SJSA1 (cell line): ENCODE data around the gene DDX49. TPM values are rescaled to one million over a fixed set of nuclear protein-coding genes. Genes with fewer than 3 reads are reported as not detected.

Experiments
- DNase-seq, 2 experiments: peaks; one replicate each; pipeline ENCODE4 v3.0.0-alpha.2; 2015 to 2020; ENCODE audit warnings: low spot score in 2 of 2, low read depth in 1 of 2
- H3K27ac ChIP-seq: fragments of 250-450 bp; sonication (Bioruptor Pico); 2 replicates; pipeline ENCODE4 v1.5.1; 2020; ENCODE audit warnings: mild to moderate bottlenecking, moderate library complexity
- H3K27me3 ChIP-seq: fragments of 250-450 bp; sonication (Bioruptor Pico); replicated peaks from 2 replicates; pipeline ENCODE4 v1.5.1; 2020; ENCODE audit warnings: mild to moderate bottlenecking, moderate library complexity
- H3K36me3 ChIP-seq: fragments of 250-450 bp; sonication (Bioruptor Pico); 2 replicates; pipeline ENCODE4 v1.5.1; 2020; ENCODE audit warnings: mild to moderate bottlenecking
- H3K4me1 ChIP-seq: fragments of 250-450 bp; sonication (Bioruptor Pico); replicated peaks from 2 replicates; pipeline ENCODE4 v1.6.1; 2021; ENCODE audit warnings: mild to moderate bottlenecking
- H3K4me3 ChIP-seq: fragments of 250-450 bp; sonication (Bioruptor Pico); 2 replicates; pipeline ENCODE4 v1.5.1; 2020; ENCODE audit warnings: mild to moderate bottlenecking
- H3K9me3 ChIP-seq: fragments of 250-450 bp; sonication (Bioruptor Pico); replicated peaks from 2 replicates; pipeline ENCODE4 v1.5.1; 2020; ENCODE audit warnings: mild to moderate bottlenecking
- total RNA-seq: library from RNA; depleted of rRNA; stranded (reverse); fragments of >200 nt; shearing (Covaris generic); gene quantifications from 2 replicates; pipeline ENCODE4 v1.2.3, GENCODE V29; 2014; rRNA removed

Gene DDX49
- total RNA-seq: 105 and 134 TPM in 2 replicates

GRCh38 chr19:18919086-18919899 lies at the start of gene DDX49, which contains the start of gene COPE:
TSS of gene DDX49 (plus strand) at chr19:18919715. CDS start at chr19:18919742, 27 bp downstream.
TSS of gene COPE (minus strand) at chr19:18919387. CDS start at chr19:18919348, 39 bp downstream.
- H3K36me3 ChIP-seq: peaks cover 72% of the 10 kb centered on the region
- H3K4me1 ChIP-seq: peaks cover 12% of the 10 kb centered on the region
- H3K27ac ChIP-seq: peak within 1 kb of the TSS; percentile 92
- H3K4me3 ChIP-seq: peak within 1 kb of the TSS; percentile 78
- no peaks in the 10 kb centered on the region for H3K27me3 ChIP-seq
- DNase-seq: peak; percentile 99
- no peaks in the 10 kb centered on the region for H3K9me3 ChIP-seq

DNA sequence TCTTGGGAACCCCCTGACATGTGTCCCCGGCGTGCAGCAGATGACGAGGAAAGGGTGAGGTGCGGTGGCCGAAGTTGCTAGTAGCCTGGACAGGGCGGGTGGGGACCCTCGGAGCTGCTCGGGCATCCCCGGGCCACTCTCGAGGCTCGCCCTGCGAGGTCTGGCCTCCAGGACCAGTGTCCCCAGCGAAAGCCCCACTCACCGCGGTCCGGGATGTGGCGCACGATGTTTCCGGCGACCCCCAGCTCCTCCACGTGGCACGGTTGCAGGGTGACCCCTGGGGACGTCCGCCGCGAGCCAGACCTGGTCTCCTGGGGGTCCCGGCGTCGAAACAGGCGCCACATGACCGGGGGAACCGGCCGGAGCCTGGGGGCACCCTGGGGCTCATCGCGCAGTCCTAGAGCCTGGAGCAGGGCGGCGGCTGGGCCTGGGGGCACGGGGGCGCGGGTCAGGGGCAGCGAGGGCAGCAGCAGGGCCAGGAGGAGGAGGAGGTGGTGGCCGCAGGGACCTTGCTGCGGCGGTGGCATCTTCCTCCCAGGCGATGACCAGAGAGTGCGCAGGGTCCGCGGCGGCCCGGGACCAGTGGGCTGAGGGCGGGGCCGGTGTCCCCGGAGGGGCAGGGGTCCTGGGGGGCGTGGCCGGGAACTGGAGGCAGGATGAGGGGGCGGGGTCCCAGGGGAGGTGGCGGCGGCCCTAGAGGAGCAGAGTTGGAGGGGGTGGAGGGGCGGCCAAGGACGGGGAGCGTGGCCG lies 49.6 kb upstream of the DDX49 start:
- no peak for DNase-seq
- no peaks in the 10 kb centered on the region for H3K27me3 ChIP-seq
- H3K4me1 ChIP-seq: no peaks in the 10 kb centered on the region
- no peaks in the 10 kb centered on the region for H3K9me3 ChIP-seq
- H3K4me3 ChIP-seq: no peak overlapping the region
- H3K27ac ChIP-seq: no peak overlapping the region
- H3K36me3 ChIP-seq: peaks cover 34% of the 10 kb centered on the region

- H3K9me3 ChIP-seq: no peaks in the 10 kb centered on the region
- no peak for DNase-seq
- no peaks in the 10 kb centered on the region for H3K4me1 ChIP-seq
- H3K27ac ChIP-seq: no peak overlapping the region
- no peaks in the 10 kb centered on the region for H3K27me3 ChIP-seq
- H3K4me3 ChIP-seq: no peak overlapping the region
- peaks cover 27% of the 10 kb centered on the region for H3K36me3 ChIP-seq
Observed at GRCh38 chr19:18870531-18871172, 48.9 kb upstream of the DDX49 start.

DNA sequence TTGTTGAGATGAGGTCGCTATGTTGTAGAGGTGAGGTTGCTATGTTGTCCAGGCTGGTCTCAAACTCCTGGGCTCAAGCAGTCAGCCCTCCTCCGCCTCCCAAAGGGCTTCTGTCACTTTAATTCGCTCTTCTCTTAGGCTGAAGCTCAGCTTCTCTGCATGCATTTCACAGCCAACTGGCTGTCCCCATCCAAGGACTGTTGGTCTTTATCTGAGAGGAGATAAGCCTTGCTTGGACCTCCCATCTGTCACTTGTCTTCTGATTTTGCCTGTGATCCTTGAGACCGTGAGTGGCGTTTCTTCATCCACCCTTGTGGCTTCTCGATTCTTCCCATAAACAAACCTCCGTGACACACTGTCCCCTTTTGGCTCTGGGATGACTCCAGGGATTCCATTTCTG lies 48.0 kb upstream of the DDX49 start:
- Histone ChIP-seq H3K27ac (no peak overlapping the region), H3K36me3 (peaks cover 19% of the 10 kb centered on the region), H3K4me3 (no peak overlapping the region)

GRCh38 chr19:18875726-18876125 lies 43.8 kb upstream of the DDX49 start:
- no peaks in the 10 kb centered on the region for H3K4me1 ChIP-seq
- no peak overlapping the region for H3K27ac ChIP-seq
- no peaks in the 10 kb centered on the region for H3K27me3 ChIP-seq
- H3K36me3 ChIP-seq: no peaks in the 10 kb centered on the region
- DNase-seq: no peak
- H3K9me3 ChIP-seq: no peaks in the 10 kb centered on the region
- no peak overlapping the region for H3K4me3 ChIP-seq

More for the DNA sequence above, 48.0 kb upstream of the DDX49 start:
- no peak for DNase-seq
- H3K9me3 ChIP-seq: no peaks in the 10 kb centered on the region
- H3K27me3 ChIP-seq: no peaks in the 10 kb centered on the region
- H3K4me1 ChIP-seq: no peaks in the 10 kb centered on the region

- H3K36me3 ChIP-seq: no peaks in the 10 kb centered on the region
Observed at GRCh38 chr19:18876865-18877264, 42.6 kb upstream of the DDX49 start.

DNA sequence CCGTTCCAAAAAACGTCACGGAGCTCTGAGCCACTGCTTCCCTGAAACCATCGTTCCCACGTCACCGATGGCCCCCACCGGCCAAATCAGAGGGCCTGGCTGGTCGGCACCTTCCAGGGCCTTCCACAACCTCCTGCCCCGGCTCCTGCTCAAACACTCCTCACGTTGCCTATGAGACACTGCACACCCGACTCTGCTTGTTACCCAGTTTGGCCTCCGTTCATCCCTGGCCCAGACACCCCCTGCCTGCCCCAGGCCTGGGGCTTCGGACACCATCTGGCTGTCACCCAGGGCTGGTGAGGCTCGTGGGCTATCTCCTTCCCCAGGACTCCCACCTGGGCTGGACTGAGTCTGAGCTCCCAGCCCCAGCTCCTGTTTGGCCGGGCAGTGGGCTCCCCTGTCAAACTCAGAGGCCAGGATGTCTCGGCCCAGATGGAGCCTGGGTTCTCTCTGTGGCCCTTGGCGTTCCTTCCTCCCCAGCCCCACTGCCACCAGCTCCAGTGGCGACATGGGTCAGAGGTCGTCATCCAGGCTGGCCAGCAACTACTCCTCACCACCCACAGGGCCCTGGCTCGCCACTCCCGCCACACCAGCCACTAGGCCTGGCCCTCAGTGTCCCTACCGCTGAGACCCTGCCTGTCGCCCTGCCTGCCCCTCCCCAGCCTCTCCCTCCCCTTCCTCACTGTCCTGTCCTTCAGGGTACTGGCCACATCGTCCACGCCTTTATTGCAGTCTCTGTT lies 41.3 kb upstream of the DDX49 start:
- H3K9me3 ChIP-seq: no peaks in the 10 kb centered on the region

More at GRCh38 chr19:18876865-18877264, 42.6 kb upstream of the DDX49 start:
- no peaks in the 10 kb centered on the region for H3K4me1 ChIP-seq
- no peak overlapping the region for H3K27ac ChIP-seq
- H3K4me3 ChIP-seq: no peak overlapping the region
- DNase-seq: no peak
- H3K27me3 ChIP-seq: no peaks in the 10 kb centered on the region
- no peaks in the 10 kb centered on the region for H3K9me3 ChIP-seq

DNA sequence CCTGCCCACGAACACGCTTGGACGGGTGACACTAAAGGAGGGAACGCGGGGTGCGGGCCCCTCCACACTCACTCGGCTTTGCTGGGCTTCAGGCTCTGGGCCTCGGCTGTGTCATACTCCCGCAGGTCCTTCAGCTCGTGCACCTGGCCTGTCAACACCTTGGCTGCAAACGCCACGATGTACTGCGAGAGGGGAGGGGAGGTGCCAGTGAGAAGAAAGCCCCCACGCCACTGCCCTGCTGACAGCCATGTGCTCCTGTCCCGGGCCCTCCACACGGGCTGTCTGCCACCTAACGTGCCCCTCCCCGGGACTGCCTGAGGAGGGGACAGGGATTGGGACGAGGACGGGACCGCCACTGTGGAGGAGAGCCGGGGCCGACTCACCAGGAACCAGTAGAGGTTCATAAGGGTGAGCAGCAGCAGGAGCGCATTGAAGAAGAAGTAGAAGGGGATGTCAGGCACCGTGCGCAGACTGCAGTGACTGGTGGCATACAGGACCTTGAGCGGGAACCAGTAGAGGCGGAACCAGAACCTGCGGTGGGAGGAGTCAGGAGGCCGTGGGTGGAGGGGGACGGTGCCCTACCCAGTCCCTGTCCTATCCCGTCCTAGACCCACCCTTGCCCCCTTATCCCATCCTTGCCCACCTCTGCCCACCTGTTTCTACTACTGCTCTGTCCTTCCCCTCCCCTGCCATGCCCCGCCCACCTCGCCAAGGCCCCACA lies 40.5 kb upstream of the DDX49 start:
- no peaks in the 10 kb centered on the region for H3K4me1 ChIP-seq
- no peaks in the 10 kb centered on the region for H3K27me3 ChIP-seq
- H3K36me3 ChIP-seq: no peaks in the 10 kb centered on the region
- H3K9me3 ChIP-seq: no peaks in the 10 kb centered on the region
- H3K27ac ChIP-seq: no peak overlapping the region
- DNase-seq: no peak
- H3K4me3 ChIP-seq: no peak overlapping the region

More for the DNA sequence above, 41.3 kb upstream of the DDX49 start:
- Histone ChIP-seq H3K36me3 (no peaks in the 10 kb centered on the region), H3K27ac (no peak overlapping the region), H3K4me3 (no peak overlapping the region), H3K27me3 (no peaks in the 10 kb centered on the region), H3K4me1 (no peaks in the 10 kb centered on the region)
- DNase-seq: no peak

DNA sequence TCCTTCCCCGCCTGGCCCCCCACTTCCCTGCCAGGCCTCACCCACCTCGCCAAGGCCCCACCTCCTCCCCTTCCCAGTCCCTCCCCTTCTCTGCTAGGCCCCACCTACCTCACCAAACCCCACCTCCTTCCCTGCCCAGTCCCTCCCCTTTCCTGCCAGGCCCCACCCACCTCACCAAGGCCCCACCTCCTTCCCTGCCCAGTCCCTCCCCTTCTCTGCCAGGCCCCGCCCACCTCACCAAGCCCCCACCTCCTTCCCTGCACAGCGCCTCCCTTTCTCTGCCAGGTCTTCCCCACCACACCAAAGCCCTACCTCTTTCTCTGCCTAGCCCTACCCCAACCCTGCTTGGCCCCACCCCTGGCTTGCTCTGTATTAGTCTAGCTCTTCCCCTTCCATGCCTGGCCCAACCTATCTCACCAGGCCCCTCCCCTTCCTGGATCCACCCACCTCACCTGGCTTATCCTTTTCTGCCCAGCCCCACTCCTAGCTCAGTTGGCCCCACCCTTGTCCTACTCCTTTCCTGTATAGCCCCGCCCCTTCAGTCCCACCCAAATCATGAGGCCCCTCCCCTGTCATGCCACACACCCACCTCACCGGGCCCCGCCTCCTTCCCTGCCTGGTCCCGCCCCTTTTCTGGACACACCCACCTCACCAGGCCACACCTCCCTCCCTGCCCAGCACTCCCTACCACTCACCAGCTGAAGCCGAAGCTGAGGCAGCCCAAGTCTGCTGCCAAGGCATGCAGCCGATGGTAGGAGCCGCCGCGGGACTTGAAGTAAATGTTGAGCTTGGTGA lies 39.7 kb upstream of the DDX49 start:
- H3K4me1 ChIP-seq: no peaks in the 10 kb centered on the region
- H3K36me3 ChIP-seq: no peaks in the 10 kb centered on the region
- no peak overlapping the region for H3K4me3 ChIP-seq
- no peak overlapping the region for H3K27ac ChIP-seq
- no peaks in the 10 kb centered on the region for H3K27me3 ChIP-seq
- DNase-seq: no peak
- H3K9me3 ChIP-seq: no peaks in the 10 kb centered on the region

GRCh38 chr19:18881491-18881890 lies 38.0 kb upstream of the DDX49 start:
- Histone ChIP-seq H3K4me1 (no peaks in the 10 kb centered on the region), H3K36me3 (no peaks in the 10 kb centered on the region), H3K27me3 (no peaks in the 10 kb centered on the region), H3K9me3 (no peaks in the 10 kb centered on the region), H3K4me3 (no peak overlapping the region), H3K27ac (no peak overlapping the region)
- DNase-seq: no peak

DNA sequence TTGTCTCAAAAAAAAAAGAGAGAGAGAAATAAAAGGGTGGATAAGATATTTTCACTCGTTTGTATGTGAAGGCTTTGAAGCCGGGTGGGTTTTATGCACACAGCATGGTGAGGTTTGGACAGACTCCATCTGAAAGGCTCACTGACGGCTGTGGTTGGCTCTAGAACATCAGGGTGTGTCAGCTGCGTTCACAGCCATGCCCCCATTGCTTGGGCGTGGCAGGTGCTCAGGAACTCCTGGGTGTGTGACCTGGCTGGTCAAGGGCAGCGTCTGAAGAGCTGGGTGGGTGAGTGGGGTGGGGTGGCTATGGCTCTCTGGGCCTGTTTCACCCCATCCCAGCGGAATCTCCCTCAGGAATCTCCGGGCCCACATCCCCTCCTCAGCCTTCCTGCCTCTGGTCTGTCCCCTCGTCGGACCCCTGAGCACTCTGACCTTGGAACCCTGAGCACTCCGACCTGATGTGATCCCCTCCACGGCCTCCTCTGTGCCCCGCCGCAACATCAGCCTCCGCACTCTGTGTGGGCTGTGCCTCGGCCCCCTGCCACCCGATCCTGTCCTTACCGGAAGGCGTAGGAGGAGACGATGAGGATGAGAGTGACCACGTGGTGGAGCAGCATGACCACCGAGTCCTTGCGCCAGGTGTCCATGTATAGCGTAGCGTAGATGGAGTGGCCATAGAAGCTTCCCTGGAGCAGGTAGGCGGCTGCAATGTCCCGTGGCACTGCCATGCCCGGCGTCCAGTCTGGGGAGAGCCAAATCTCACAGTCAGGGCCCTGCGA lies 35.8 kb upstream of the DDX49 start:
- H3K4me1 ChIP-seq: no peaks in the 10 kb centered on the region

More for the DNA sequence above, 35.8 kb upstream of the DDX49 start:
- no peak for DNase-seq
- Histone ChIP-seq H3K4me3 (no peak overlapping the region), H3K36me3 (no peaks in the 10 kb centered on the region), H3K27ac (no peak overlapping the region), H3K9me3 (peaks cover 4% of the 10 kb centered on the region; the same call in 1 of the 2 replicates), H3K27me3 (no peaks in the 10 kb centered on the region)
